HG02588 (cell line): ENCODE measurements around the gene FAAP20.

Experiments used
- ATAC-seq: cut with Tn5 transposase; IDR thresholded peaks from one replicate; pipeline ENCODE4 v1.9.1; 2021; ENCODE audit warnings: mild to moderate bottlenecking, moderate library complexity; ENCODE audit not compliant: unreplicated experiment

FAAP20 gene

DNA sequence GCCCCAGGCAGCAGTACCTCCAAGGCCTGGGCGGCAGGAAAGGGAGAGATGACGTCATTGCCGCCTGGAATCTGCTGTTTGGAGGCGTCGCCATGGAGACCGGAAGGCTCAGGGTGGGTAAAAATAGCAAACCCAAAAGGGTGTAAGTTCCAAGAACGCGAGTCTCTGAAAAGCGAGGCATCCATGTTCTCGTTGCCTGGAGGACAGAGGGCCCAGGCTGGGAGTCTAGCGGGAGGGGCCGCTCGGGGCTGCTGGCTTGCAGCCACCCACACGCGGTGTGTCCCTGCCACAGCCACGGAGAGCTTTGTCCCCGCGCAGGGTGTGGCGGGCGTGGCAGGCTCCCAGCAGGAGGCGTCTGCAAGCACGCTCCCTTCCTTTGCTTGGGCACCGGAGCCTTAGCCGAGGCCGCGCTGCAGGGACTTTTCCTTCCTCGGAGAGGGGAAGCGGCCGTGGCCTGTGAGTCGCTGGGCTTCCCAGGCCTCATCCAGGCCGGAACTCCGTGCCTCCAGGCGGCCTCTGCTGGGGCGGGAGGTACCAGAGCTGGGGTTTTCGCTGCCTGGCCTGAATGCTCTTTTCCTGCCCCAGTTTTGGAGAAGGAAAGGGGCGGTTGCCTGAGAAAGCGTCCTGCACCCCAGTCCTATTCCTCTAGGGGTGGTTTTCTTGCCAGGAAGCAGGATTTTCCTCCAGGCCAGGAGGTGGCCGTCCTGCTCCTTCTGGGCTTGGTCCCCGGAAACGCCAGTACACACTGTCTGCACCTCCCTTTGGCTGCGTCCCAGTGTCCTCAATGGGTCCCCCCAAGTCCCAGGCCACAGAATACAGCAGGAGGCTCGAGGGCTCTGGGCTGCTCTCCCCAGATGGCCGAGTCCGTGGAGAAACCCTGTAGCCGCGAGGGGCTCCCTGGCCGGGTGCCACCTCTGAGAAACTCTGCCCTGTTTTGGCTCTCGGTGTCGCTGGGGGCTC, 18.2 kb upstream of the FAAP20 start:
- no peak for ATAC-seq

DNA sequence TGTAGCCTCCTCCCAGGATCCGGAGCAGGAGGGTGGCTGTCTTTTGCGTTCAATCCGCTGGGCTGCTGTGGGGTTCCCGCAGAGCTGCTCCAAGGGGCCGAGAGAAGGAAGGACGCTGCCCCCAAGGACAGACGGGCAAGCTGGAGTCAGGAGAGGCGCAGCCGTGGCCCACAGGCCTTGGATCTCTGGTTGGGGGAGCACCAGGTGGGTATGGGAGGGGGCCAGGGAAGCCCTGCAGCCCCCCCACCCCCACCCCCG, 17.6 kb upstream of the FAAP20 start:
- no peak for ATAC-seq

DNA sequence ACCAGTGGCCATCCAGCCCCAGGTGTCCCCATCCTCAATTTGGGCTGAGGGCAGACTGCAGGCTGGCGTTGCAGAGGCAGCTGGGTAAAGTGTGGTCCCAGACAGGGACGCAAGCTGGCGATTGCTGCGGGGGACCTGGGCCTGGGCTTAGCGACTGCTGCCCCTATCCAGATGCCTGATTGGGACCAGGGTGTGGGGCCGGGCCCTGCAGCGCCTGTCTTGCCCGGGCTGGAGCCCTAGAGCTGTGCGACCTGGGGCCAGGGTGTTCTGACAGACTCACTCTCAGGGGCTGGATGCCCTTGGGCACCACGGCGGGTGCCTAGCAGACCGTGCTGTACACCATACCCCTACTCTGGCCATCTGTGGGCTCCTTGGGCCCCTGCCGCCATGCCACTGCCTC, 16.2 kb upstream of the FAAP20 start:
- no peak for ATAC-seq

DNA sequence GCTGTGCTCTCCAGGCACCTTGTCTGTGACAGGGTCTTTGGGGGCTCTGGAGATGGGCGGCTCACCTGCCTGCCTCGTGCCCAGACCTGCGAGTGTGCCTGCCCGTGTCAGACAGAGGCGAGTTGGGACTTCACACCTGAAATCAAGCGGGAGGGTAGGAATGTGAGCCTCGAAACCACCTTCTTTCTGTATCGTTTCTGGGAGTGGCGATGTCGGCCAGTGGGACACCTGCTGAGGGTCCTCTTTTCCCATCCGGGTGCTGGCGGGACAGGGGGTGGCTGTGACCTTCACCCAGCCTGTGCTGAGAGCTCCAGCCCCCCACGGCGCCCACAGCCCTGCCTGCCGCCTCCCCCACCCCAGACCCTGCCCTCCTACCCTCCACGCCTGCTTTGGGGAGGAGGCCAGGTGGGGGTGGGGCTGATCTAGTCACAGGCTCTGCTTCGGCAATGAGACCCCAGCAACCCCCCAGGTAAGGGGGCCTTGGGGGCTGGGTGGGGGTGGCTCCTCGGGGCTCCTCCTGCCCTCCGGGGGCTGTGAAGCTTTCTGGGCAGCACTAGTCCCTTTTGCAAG, 15.6 kb upstream of the FAAP20 start:
- ATAC-seq, result no peak

DNA sequence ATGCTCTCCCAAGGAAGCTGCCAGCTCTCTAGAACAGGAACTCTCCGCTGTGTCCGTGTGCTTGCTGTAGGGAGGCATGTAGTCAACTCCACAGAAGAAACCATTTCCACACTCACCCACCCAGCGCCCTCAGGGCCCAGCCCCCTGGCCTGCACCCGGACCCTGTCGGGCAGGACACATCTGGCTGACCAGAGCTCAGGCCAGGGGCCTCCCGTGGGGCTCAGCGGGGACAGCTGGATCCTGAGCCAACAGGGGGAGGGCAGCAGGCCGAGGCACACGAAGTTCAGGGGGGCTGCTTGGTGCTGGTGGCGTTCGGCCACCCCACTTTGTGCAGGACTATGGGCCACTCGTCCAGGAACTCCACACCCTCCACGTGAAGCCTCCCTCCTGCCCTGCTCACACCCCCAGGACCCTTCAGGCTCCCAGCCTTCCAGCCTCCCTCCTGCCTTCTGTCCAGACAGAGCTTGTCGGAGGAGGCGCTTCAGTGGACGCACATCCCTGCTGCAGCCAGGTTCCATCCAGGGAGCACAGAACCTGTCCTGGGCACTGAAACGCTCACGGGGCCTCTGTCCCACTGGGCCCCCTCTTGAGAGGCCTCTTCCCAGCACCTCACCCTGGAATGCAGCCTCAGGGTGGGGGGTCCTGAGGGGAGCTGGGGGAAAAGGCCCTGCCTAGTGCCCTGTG, 15.0 kb upstream of the FAAP20 start:
- ATAC-seq, result no peak

DNA sequence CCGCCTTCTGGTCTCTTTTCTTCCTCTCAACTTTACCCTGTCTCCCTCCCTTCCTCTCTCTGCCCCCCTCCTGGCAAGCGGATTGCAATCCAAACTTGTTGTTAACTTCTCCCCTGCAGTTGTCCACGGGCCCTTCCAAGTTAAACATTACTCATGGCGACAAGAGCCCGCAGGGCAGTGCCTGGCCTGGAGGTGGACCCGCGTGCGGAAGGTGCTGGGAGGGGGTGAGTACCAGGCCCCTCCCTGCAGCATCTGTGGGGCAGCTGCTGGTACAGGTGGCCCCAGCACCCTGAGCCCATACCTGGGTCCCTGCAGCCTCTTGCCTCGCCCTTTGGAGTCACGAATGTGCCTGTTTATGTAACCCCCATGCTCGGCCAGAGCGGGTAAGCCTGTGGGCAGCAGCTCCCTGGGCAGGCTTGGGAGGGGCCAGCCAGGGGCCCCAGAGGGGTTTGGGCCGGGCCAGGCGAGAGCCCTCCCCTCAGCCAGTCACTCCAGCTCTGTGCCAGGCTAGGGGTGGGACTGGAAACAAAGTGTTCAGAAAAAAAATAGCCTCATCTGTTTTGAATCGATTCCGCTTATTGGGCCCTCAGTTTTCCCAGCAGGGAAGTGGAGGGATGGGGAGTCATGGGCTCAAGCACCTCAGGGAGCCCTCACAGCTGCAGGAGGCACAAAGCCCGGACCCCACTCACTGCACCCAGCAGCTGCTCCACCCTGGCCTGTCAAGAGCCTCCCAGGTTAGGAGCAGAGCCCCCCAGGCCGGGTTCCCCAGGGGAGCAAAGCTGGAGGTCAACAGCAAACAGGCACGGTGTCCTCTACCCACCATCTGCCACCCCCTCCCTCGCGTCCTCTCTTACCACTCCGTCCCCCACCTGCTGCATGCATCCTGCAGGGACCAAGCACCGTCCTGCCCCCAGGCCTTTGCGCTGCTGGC, 14.0 kb upstream of the FAAP20 start:
- no peak for ATAC-seq

DNA sequence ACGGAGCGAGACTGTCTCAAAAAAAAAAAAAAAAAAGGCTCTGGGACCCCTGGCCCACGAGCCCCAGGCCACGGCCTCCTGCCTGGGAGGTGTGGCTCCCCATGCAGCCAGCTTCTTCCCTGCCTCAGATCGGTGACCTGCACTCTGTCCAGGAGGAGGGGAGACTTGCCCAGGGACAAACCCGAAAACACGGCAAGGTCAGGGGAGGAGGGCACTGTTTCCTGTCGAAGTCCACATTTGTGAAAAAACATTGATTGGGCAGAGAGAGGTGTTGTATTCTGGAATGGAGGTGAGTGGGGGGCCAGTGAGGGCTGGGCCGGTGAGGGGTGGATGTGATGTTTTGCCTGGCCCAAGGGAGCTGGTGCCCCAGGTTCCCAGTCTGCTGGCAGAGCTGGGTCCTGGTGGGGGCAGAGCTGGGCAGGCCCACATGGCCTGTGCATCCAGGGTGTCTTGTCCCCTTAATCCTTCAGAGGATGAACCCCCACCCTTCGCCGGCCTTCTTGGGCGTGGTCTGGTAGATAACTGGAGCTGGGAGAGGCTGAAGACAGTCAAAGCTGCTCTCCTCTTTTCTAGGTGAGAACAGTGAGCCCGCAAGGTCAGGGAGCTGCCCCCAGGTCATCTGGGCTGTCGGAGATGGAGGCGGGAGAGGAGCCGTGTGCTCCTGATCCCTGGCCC, 12.4 kb upstream of the FAAP20 start:
- no peak for ATAC-seq

DNA sequence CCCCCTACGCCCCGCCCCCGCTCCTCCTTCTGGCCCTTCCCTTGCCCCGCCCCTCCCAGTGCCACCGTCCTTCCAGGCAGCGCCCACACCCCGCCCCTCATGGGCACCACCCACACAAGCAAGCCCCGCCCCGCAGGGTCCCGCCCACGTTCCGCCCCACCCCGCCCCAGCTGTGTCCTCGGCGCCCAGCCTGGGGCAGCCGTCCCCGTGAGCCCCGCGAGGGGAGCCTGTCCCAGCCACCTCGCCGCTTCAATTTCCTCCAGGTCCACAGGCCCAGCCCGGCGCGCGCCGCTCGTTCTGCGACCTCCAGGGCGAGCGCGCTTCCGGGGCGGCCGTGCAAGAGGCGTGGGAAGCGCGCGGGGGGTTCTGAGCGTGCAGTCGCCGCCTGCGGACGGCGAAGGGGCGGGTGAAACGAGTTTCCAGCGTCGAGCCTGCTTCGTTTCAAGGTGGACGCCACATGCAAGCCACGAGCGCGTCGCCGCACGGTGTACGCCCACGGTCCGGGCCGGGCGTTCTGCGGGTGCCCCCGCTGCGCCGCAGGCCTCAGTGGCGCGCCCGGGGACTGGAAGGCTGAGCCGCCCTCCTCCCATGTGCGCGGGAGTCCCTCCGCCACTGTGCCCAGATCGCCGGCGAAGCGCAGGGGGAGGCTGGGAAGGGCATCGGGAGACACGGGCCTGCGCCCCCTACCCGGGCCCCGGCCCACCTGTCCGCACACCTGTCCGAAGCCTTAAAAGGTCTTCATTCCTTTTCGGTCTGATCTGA, 10.8 kb upstream of the FAAP20 start:
- peak; percentile 64 for ATAC-seq

DNA sequence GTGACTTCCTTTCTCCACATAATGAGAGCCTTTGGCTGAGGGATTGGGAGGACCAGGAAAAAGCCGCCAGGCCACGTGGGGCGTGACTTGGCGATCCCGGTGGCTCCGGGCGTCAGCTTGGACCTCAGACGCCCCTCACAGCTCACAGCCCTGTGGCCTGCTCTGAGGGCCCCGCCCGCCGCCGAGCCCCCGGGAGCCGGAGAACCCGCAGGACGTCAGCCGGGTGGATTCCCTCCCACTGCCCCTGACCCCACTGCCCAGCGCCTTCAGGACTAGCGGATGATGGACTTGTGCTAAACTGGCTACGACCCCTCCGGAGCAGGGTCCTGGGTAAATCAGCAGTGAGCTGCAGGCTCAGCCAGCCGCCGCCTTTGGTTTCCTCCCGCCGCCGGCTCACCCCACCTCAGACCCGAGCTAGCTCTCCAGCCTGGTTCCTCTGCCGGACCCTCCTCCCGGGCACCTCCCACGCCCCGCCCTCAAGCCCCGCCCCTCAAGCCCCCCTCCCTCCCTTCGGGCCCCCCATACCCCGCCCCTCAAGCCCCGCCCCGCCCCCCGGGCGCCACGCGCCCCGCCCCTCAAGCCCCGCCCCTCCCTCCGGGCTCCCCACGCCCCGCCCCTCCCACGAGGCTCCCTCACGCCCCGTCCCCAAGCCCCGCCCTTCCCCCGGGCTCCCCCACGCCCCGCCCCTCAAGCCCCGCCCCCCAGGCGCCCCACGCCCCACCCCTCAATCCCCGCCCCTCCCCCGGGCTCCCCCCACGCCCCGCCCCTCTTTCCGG, 10.0 kb upstream of the FAAP20 start:
- no peak for ATAC-seq

DNA sequence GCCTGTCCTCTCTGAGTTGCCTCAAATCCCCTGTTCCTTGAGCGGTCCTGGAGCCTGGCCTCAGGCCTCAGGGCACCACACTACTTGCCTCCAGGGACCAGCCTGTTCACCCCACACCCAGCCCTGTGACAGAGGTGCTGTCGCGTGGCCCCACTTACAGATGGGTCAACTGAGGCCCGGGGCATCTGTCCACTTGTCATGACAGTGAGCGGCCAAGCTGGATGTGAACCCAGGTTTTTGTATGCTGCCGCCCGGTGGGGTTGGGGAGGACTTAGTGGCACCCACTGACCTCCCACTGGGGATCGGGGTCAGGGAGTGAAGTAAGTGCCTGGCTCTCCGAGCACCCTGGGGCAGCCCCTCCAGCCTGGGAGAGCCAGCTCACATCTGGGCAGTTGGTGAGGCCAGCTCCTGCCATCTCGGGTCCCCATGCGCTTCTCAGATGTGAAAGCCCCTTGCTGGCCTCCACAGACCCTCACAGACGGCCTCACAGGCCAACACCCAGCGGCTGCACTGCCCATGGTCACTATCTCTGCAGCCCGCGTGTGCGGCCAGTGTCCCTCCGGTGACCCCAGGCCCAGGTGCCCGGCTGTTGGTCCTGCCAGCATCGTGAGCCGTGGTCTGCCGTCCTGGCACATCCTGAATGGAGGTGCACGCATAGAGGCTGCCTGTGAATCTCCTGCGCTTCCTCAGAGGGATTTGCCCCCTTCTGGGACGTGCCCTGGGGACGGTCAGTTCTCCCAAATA, 9.3 kb upstream of the FAAP20 start:
- ATAC-seq, result no peak

DNA sequence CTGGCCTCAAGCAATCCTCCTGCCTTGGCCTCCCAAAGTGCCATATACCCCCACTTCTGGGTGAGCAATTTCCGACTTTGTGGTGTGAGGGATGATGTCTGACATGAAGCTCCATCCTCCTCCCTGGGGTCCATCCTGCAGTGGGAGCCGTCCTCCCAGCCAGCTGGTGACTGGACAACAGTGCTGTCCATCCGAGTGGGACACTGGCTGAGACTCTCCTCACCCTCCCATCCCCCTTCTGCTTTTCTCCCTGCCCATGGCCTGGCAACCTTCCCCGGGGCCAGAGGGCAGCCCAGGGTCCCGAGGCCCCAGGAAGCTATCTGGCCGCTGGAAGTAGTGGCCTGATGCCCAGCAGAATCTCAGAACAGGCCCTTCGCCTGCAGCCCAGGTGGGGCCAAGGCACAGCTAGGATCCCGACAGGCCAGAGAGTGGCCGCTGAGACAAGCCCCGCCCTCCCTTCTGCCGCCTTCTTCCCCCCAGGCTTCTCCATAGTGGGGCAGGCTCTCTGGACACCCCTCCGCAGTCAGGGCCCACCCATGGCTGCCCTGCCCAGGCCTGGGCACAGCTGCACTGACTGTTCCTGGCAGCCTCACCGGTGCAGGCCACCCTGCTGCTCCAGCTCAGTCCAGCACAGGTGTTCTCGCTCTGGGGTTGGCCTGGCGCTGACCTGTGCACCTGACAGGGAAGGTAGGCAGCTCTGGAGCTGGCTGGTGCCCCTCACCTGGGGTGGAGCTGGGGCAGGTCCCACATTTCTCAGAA, 8.4 kb upstream of the FAAP20 start:
- no peak for ATAC-seq

DNA sequence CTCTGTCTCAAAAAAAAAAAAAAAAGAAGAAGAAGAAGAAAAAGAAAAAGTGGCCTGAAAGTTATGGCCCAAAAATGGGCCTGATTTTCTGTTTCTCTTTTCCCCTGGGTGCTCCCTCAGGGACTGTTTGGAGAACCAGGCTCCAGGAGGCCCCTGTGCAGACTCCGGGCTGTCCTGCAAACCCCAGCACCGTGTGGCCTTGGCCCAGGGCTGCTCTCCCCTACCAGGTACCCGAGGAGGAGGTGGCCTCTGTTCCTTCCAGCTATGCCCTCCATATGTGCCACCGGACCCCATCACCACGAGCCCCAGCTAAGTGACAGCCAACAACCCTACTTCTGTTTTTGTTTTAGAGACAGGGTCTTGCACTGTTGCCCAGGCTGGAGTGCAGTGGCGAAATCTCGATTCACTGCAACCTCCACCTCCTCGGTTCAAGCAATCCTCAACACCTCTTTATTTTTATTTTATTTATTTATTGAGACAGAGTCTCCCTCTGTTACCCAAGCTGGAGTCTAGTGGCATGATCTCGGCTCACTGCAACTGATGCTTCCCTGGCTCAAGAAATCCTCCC, 7.5 kb upstream of the FAAP20 start:
- ATAC-seq, result no peak

DNA sequence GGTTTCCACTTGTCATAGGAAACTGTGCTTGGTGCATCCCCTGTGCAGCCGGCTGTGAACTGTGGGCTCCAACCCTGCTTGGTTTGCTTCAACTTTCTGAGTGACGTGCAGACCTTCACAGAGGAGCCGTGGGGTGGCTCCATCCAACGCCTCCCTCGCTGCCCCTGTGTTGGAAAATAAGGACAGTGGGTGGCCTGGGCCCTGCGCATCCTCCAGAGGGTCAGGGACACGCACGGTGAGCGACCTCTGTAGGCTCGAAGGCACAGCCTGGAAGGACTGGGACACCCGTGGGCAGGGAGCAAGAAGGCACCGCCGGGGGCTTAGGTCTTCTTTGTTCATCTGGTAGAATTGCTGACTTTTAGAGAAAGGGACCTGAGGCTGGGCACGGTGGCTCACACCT, 6.5 kb upstream of the FAAP20 start:
- ATAC-seq, result no peak

DNA sequence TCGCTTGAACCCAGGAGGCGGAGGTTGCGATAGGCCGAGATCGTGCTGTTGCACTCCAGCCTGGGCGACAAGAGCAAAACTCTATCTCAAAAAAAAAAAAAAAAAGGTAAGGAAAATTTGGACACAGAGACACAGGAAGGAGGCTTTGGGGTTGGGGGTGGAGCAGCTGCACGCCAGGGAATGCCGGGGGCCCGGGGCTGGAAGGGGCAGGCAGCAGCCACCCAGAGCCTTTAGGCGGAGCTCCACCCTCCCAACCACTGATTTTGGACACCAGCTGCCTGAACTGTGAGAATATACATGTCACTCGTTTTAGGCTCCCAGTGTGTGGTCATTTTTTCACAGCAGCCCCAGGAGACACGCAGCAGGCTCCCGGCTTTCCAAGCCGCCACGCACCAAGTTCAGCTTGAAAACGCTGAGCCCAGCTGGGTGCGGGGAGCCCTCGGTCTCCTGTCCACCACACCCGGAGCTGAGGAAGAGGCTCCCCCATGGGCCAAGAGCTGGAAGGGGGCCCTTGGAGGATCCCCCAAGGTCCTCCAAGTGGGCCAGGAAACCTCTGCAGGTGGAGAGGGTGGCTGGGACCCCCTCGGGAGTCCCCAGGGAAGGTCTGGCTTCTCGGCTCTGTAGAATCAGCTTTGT, 5.9 kb upstream of the FAAP20 start:
- ATAC-seq, result no peak

DNA sequence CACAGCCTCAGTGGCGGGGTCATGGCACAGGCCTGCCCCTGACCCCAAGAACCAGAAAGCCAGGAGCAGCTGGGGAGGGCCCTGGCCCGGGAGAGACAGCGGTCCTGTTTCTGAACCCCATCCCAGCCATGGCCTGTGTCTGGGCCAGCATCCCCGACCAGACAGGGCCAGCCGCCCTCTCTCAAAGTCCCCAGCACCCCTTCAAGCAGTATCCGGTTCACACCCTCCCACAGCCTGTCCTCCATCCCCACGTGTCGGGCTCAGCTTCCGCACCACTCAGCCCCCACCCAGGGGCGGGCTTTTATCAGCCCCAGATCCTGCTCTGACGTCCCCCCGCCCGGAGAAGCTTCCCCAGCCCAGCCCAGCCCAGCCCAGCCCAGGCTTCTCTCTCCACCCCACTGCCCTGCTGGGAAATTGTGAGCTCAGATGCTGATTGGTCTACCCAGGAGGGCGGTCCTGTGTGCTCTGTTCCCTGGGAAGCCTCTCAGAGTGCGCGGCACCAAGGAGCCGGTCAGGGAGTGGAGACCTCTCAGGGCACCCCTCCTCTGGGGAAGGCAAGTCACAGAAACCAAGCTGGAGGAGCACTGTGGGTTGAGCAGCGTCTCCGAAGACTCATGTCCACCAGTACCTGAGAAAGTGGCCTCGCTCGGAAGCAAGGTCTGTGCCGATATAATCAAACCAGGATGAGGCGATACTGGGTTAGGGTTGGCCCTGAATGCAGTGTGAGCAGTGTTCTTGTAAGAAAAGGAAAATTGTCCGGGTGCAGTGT, 4.7 kb upstream of the FAAP20 start:
- ATAC-seq, result no peak

DNA sequence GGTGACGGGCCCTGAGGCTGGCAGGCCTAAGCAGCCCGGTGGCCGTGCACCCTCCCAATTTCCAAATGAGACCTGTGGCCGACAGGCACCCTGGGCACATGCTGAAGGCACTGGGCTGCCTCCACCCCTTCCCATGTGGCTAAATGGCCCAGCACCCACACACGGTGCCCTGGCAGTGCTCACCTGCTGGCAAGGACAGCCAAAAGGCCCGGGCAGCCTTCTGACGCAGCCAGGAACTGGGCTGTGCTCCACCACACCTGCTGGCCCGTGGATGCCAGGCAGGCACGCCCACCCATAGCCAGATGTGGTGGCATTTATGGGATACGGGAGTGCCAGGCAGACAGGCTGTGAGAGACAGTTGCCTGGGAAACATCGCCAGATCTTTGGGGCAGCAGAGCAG, 4.0 kb upstream of the FAAP20 start:
- no peak for ATAC-seq
